HEK293 (cell line): ENCODE measurements around the gene MYO18B.
"Not testable (repeated sequence)": the region's sequence is repeated elsewhere in the genome, so short reads cannot be mapped to it uniquely, and the experiment has no call there.

Experiments
- CTCF ChIA-PET: fragments of 350-600 bp; formaldehyde crosslinking; extraction: SDS; loops from one replicate; lab custom pipeline; 2021; ENCODE audit warnings: antibody characterized with exemption; lab: Yijun Ruan, JAX
- POLR2A ChIA-PET: fragments of 300-600 bp; formaldehyde crosslinking; extraction: SDS; loops from one replicate; lab custom pipeline; 2020; ENCODE audit warnings: antibody characterized with exemption, inconsistent platforms; lab: Yijun Ruan, JAX
- H3K27ac ChIP-seq: fragments of 200-500 bp; sonication (Bioruptor generic); 2 replicates; pipeline ENCODE4 v1.5.1; 2014; ENCODE audit warnings: low read depth, low read length, control low read depth, inconsistent platforms; ENCODE audit errors: extremely low read depth
- H3K36me3 ChIP-seq, 2 experiments: fragments of 200-500 bp in 1 of 2; sonication (Bioruptor generic) in 1 of 2; 1 replicate in 1 of 2; 2 replicates in 1 of 2; pipeline ENCODE4 v1.5.1; 2014 to 2017; ENCODE audit warnings: inconsistent platforms in 2 of 2, low read length in 2 of 2; ENCODE audit not compliant: control insufficient read depth in 2 of 2, insufficient read depth in 1 of 2
- H3K4me1 ChIP-seq: fragments of 200-500 bp; sonication (Bioruptor generic); 2 replicates; pipeline ENCODE4 v1.5.1; 2014; ENCODE audit warnings: mild to moderate bottlenecking, low read length, inconsistent platforms; ENCODE audit not compliant: control insufficient read depth, insufficient read depth
- H3K4me3 ChIP-seq: 2 replicates; pipeline ENCODE4 v1.5.1; 2011; ENCODE audit warnings: low read depth, mild to moderate bottlenecking, control low read depth, low read length, moderate library complexity
- H3K9me3 ChIP-seq: fragments of 200-500 bp; sonication (Bioruptor generic); 2 replicates; pipeline ENCODE4 v1.5.1; 2014; ENCODE audit warnings: low read depth, low read length, inconsistent platforms; ENCODE audit not compliant: control insufficient read depth, insufficient read depth
- AEBP2 ChIP-seq: fragments of 450-650 bp; formaldehyde crosslinking; IDR thresholded peaks from 2 replicates; pipeline ENCODE4 v1.5.1; 2016; ENCODE audit warnings: missing biosample characterization, missing genetic modification characterization, borderline replicate concordance
- BCL11B ChIP-seq: fragments of 450-650 bp; formaldehyde crosslinking; IDR thresholded peaks from 2 replicates; pipeline ENCODE4 v1.5.1; 2016; ENCODE audit warnings: low read depth, missing biosample characterization, missing genetic modification characterization
- EGR2 ChIP-seq: fragments of 450-650 bp; formaldehyde crosslinking; IDR thresholded peaks from 2 replicates; pipeline ENCODE4 v1.5.1; 2016; ENCODE audit warnings: low read depth, missing biosample characterization, missing genetic modification characterization
- IKZF3 ChIP-seq: fragments of 450-650 bp; IDR thresholded peaks from 2 replicates; pipeline ENCODE4 v1.5.0; 2018; ENCODE audit warnings: missing biosample characterization, mild to moderate bottlenecking, missing genetic modification characterization, moderate library complexity
- KLF7 ChIP-seq: fragments of 450-650 bp; formaldehyde crosslinking; IDR thresholded peaks from 2 replicates; pipeline ENCODE4 v1.5.1; 2016; ENCODE audit warnings: missing biosample characterization, missing genetic modification characterization, borderline replicate concordance
- ZFP69B ChIP-seq: fragments of 450-650 bp; formaldehyde crosslinking; IDR thresholded peaks from 2 replicates; pipeline ENCODE4 v1.5.1; 2016; ENCODE audit warnings: missing biosample characterization, missing genetic modification characterization
- ZNF174 ChIP-seq: fragments of 450-650 bp; formaldehyde crosslinking; IDR thresholded peaks from 2 replicates; pipeline ENCODE4 v1.5.0; 2017; ENCODE audit warnings: missing biosample characterization, mild to moderate bottlenecking, missing genetic modification characterization
- ZNF175 ChIP-seq: fragments of 450-650 bp; formaldehyde crosslinking; IDR thresholded peaks from 2 replicates; pipeline ENCODE4 v1.5.1; 2016; ENCODE audit warnings: missing biosample characterization, missing genetic modification characterization
- ZNF19 ChIP-seq: fragments of 450-650 bp; formaldehyde crosslinking; IDR thresholded peaks from 2 replicates; pipeline ENCODE4; 2016; ENCODE audit warnings: missing biosample characterization, missing genetic modification characterization, low read depth
- ZNF2 ChIP-seq: fragments of 450-650 bp; formaldehyde crosslinking; IDR thresholded peaks from 2 replicates; pipeline ENCODE4 v1.5.1; 2016; ENCODE audit warnings: missing biosample characterization, missing genetic modification characterization
- ZNF202 ChIP-seq: fragments of 450-650 bp; formaldehyde crosslinking; IDR thresholded peaks from 2 replicates; pipeline ENCODE4 v1.5.1; 2016; ENCODE audit warnings: missing biosample characterization, missing genetic modification characterization, borderline replicate concordance
- ZNF214 ChIP-seq: fragments of 450-650 bp; formaldehyde crosslinking; IDR thresholded peaks from 2 replicates; pipeline ENCODE4 v1.5.1; 2017; ENCODE audit warnings: missing biosample characterization, mild to moderate bottlenecking, missing genetic modification characterization, borderline replicate concordance
- ZNF23 ChIP-seq: fragments of 450-650 bp; formaldehyde crosslinking; IDR thresholded peaks from 2 replicates; pipeline ENCODE4 v1.5.1; 2016; ENCODE audit warnings: missing biosample characterization, missing genetic modification characterization, borderline replicate concordance
- ZNF266 ChIP-seq: fragments of 450-650 bp; formaldehyde crosslinking; IDR thresholded peaks from 2 replicates; pipeline ENCODE4 v1.5.1; 2016; ENCODE audit warnings: missing biosample characterization, missing genetic modification characterization, low read depth
- ZNF280C ChIP-seq: fragments of 450-650 bp; formaldehyde crosslinking; IDR thresholded peaks from 2 replicates; pipeline ENCODE4 v1.5.1; 2016; ENCODE audit warnings: missing biosample characterization, missing genetic modification characterization
- ZNF37A ChIP-seq: fragments of 450-650 bp; IDR thresholded peaks from 2 replicates; pipeline ENCODE4 v1.5.1; 2018; ENCODE audit warnings: missing biosample characterization, missing genetic modification characterization
- ZNF510 ChIP-seq: fragments of 450-650 bp; formaldehyde crosslinking; IDR thresholded peaks from 2 replicates; pipeline ENCODE4 v1.5.1; 2018; ENCODE audit warnings: mild to moderate bottlenecking, missing genetic modification characterization, missing biosample characterization; ENCODE audit not compliant: insufficient replicate concordance
- ZNF513 ChIP-seq: fragments of 450-650 bp; IDR thresholded peaks from 2 replicates; pipeline ENCODE4 v1.5.1; 2018; ENCODE audit warnings: missing biosample characterization, missing genetic modification characterization
- TF ChIP-seq, protein P1 (sequence below): fragments of 450-650 bp; formaldehyde crosslinking; IDR thresholded peaks from 2 replicates; pipeline ENCODE4 v1.5.1; 2016; ENCODE audit warnings: missing biosample characterization, missing genetic modification characterization, low read depth

The MYO18B gene

GRCh38 chr22:25706197-25706596, 35.8 kb upstream of the MYO18B start (continued):
- no peak for TF ChIP-seq ZNF280C (tag by site-specific recombination)
- TF ChIP-seq ZNF2 = no peak
- no peak for TF ChIP-seq ZNF37A (tag by site-specific recombination)
- no peak for TF ChIP-seq ZNF19 (tag by site-specific recombination)
- TF ChIP-seq ZNF266 (tag by site-specific recombination) = no peak
- no peak for TF ChIP-seq ZNF23 (tag by site-specific recombination)
- TF ChIP-seq IKZF3 (tag by site-specific recombination) = no peak
- TF ChIP-seq KLF7 = no peak
- TF ChIP-seq EGR2 (tag by site-specific recombination) = no peak

- H3K4me1 ChIP-seq, POLR2A ChIA-PET, H3K36me3 ChIP-seq, H3K4me3 ChIP-seq, H3K27ac ChIP-seq, H3K9me3 ChIP-seq: not testable (repeated sequence)
- CTCF ChIA-PET = interaction anchor here (0.7 kb wide), 1 partner anchor 291 kb away, joined by 7 read pairs; no protein-coding TSS in a partner anchor
Measured at GRCh38 chr22:25708430-25708829, 33.6 kb upstream of the MYO18B start.

- peaks cover 0 to 3% of the 10 kb centered on the region in 2 experiments; a peak in 1 of 3 replicates for H3K36me3 ChIP-seq
- TF ChIP-seq ZNF174 (tag by site-specific recombination) (no peak), ZNF214 (tag by site-specific recombination) (no peak), ZNF513 (tag by site-specific recombination) (no peak), AEBP2 (tag by site-specific recombination) (no peak), ZFP69B (tag by site-specific recombination) (no peak), ZNF202 (no peak), BCL11B (no peak), ZNF510 (tag by site-specific recombination) (no peak), ZNF175 (tag by site-specific recombination) (no peak)
- TF ChIP-seq, protein P1, sequence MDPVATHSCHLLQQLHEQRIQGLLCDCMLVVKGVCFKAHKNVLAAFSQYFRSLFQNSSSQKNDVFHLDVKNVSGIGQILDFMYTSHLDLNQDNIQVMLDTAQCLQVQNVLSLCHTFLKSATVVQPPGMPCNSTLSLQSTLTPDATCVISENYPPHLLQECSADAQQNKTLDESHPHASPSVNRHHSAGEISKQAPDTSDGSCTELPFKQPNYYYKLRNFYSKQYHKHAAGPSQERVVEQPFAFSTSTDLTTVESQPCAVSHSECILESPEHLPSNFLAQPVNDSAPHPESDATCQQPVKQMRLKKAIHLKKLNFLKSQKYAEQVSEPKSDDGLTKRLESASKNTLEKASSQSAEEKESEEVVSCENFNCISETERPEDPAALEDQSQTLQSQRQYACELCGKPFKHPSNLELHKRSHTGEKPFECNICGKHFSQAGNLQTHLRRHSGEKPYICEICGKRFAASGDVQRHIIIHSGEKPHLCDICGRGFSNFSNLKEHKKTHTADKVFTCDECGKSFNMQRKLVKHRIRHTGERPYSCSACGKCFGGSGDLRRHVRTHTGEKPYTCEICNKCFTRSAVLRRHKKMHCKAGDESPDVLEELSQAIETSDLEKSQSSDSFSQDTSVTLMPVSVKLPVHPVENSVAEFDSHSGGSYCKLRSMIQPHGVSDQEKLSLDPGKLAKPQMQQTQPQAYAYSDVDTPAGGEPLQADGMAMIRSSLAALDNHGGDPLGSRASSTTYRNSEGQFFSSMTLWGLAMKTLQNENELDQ (tag by site-specific recombination) = no peak
- TF ChIP-seq, all 188 proteins: peak for 0
- Histone ChIP-seq H3K4me1 (no peaks in the 10 kb centered on the region), H3K27ac (no peak overlapping the region), H3K9me3 (no peaks in the 10 kb centered on the region), H3K4me3 (no peak overlapping the region)
- ChIA-PET POLR2A (no interaction called here), CTCF (interaction anchor here (0.6 kb wide), 1 partner anchor 246 kb away, joined by 4 read pairs; no protein-coding TSS in a partner anchor)
Measured at GRCh38 chr22:25709758-25710157, 32.2 kb upstream of the MYO18B start.
